ENCODE results near the gene TMEM132D. TPM values are rescaled to one million over a fixed set of nuclear protein-coding genes. Genes with fewer than 3 reads are reported as not detected.

Gene TMEM132D
- total and polyA plus RNA-seq, 2 donors (not counting 3 experiments of a cell fraction or from before 2014, with no cell fraction given): not detected

DNA sequence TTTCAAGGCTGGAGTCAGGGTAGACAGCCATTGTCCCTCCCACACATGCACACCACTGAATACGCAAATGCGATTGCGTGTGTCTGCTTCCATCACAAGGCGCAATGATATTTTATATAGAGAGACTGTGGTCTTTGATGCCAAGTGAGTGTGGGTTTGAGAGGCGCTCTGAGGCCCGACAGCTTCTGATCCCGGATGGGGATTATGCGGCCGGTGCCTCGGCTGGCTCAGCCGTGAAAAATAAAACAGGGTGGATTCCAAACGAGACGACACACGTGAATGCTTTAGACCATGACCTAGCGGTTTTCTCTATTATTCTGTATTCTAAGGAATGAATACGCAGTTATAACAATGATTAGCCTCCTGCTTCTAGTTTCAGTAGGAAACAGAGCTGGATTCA, 72.5 kb downstream of the TMEM132D start:
- TF ChIP-seq, protein P1, sequence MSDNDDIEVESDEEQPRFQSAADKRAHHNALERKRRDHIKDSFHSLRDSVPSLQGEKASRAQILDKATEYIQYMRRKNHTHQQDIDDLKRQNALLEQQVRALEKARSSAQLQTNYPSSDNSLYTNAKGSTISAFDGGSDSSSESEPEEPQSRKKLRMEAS (IDR thresholded peaks at IDR 0.05; ENCODE audit: insufficient read depth, insufficient read length): no peak
- Histone ChIP-seq H3K4me3 (replicated peaks in 1 of 3; ENCODE audit: insufficient read depth in 1 of 3, low read depth in 1 of 3, low read length in 3 of 3) (no peak overlapping the region), H3K4me1 (ENCODE audit: control insufficient read depth, extremely low read depth, insufficient read depth, low read length) (no peaks in the 10 kb centered on the region), H3K79me2 (ENCODE audit: control insufficient read depth, insufficient read depth, low read length) (no peaks in the 10 kb centered on the region), H3K9ac (replicated peaks; ENCODE audit: extremely low read depth, insufficient read depth, low read length) (no peak overlapping the region), H3K27me3 (ENCODE audit: control insufficient read depth in 2 of 2, insufficient read depth in 2 of 2, low read length in 2 of 2) (no peaks in the 10 kb centered on the region), H2AFZ (ENCODE audit: low read depth, low read length) (no peak overlapping the region), H3K9me3 (replicated peaks; ENCODE audit: control insufficient read depth, insufficient read depth, low read length) (peaks cover 8% of the 10 kb centered on the region), H3K27ac (ENCODE audit: insufficient read depth, low read depth, low read length) (no peak overlapping the region), H4K20me1 (replicated peaks; ENCODE audit: control insufficient read depth, extremely low read depth, insufficient read depth, low read length) (no peaks in the 10 kb centered on the region), H3K4me2 (ENCODE audit: insufficient read depth, low read length) (no peak overlapping the region), H3K36me3 (ENCODE audit: control insufficient read depth in 2 of 2, extremely low read depth in 1 of 2, insufficient read depth in 2 of 2, low read length in 2 of 2) (no peaks in the 10 kb centered on the region), H3K9me1 (replicated peaks; ENCODE audit: control insufficient read depth, extremely low read depth, insufficient read depth, low read length) (no peaks in the 10 kb centered on the region)
- ChIA-PET POLR2A (no interaction called here), CTCF (no interaction called here)
- no peak for FAIRE-seq
- DNase-seq (ENCODE audit: low read depth, low spot score): no peak
- intact Hi-C loops (cut with micrococcal nuclease) (no loop called here), dilution Hi-C loops (cut with MboI; ENCODE audit: extremely low pct_ligation_motif_present, low sequenced_read_pairs) (no loop called here)
- BruUV-seq (replicated peaks): no TSS peak

DNA sequence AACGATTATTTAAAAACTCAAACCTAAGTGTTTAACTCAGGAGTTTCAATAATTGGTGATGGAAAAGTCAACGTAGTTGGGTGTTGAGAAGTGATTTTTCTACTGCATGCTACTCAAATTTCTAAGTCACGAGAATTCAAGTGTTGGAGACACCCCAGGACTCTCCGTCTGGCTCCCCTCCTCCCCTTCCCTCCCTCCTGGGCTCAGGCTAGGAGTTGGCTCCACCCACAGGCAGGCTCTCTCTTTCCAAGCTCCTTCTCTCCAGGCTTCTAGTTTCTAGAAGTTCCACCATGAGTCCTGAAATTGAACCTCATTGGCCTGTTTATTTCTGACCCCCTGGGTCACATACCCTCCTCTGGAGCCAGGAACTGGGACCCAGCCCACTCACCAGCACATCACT, 73.0 kb downstream of the TMEM132D start:
- POLR2A ChIA-PET: no interaction called here
- H2AFZ ChIP-seq (ENCODE audit: low read depth, low read length): no peak overlapping the region
- H3K27me3 ChIP-seq (ENCODE audit: control insufficient read depth in 2 of 2, insufficient read depth in 2 of 2, low read length in 2 of 2): no peaks in the 10 kb centered on the region
- no peak overlapping the region for H3K4me3 ChIP-seq (replicated peaks in 1 of 3; ENCODE audit: insufficient read depth in 1 of 3, low read depth in 1 of 3, low read length in 3 of 3)
- H3K79me2 ChIP-seq (ENCODE audit: control insufficient read depth, insufficient read depth, low read length): no peaks in the 10 kb centered on the region
- TF ChIP-seq JUN (IDR thresholded peaks at IDR 0.05; ENCODE audit: borderline replicate concordance, insufficient read depth, insufficient read length, low read depth) (no peak), EZH2 (IDR thresholded peaks at IDR 0.05; ENCODE audit: borderline replicate concordance, low read depth, low read length, severe bottlenecking) (no peak), GATA2 (IDR thresholded peaks at IDR 0.05; ENCODE audit: insufficient read depth, insufficient read length, low read depth, low read length) (no peak), POLR2A (IDR thresholded peaks at IDR 0.05; ENCODE audit: low read depth, low read length) (no peak), MYC (IDR thresholded peaks at IDR 0.05; ENCODE audit: low read depth, low read length) (no peak), FOS (IDR thresholded peaks at IDR 0.05; ENCODE audit: borderline replicate concordance, insufficient read depth, low read length) (no peak)
- TF ChIP-seq, protein P2, sequence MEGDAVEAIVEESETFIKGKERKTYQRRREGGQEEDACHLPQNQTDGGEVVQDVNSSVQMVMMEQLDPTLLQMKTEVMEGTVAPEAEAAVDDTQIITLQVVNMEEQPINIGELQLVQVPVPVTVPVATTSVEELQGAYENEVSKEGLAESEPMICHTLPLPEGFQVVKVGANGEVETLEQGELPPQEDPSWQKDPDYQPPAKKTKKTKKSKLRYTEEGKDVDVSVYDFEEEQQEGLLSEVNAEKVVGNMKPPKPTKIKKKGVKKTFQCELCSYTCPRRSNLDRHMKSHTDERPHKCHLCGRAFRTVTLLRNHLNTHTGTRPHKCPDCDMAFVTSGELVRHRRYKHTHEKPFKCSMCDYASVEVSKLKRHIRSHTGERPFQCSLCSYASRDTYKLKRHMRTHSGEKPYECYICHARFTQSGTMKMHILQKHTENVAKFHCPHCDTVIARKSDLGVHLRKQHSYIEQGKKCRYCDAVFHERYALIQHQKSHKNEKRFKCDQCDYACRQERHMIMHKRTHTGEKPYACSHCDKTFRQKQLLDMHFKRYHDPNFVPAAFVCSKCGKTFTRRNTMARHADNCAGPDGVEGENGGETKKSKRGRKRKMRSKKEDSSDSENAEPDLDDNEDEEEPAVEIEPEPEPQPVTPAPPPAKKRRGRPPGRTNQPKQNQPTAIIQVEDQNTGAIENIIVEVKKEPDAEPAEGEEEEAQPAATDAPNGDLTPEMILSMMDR (IDR thresholded peaks at IDR 0.05; ENCODE audit: extremely low read depth in 1 of 2, insufficient read depth in 1 of 2, low read depth in 1 of 2, low read length in 2 of 2): no peak
- TF ChIP-seq, protein P1 (IDR thresholded peaks at IDR 0.05; ENCODE audit: insufficient read depth, insufficient read length): no peak
- peaks cover 8% of the 10 kb centered on the region for H3K9me3 ChIP-seq (replicated peaks; ENCODE audit: control insufficient read depth, insufficient read depth, low read length)
- H3K27ac ChIP-seq (ENCODE audit: insufficient read depth, low read depth, low read length): no peak overlapping the region
- CTCF ChIA-PET: no interaction called here
- no peak overlapping the region for H3K4me2 ChIP-seq (ENCODE audit: insufficient read depth, low read length)
- FAIRE-seq (no peak), DNase-seq (ENCODE audit: low read depth, low spot score) (no peak)
- dilution Hi-C loops (cut with MboI; ENCODE audit: extremely low pct_ligation_motif_present, low sequenced_read_pairs) (no loop called here), intact Hi-C loops (cut with micrococcal nuclease) (no loop called here)
- no TSS peak for BruUV-seq (replicated peaks)
- no peak overlapping the region for H3K9ac ChIP-seq (replicated peaks; ENCODE audit: extremely low read depth, insufficient read depth, low read length)
- H3K4me1 ChIP-seq (ENCODE audit: control insufficient read depth, extremely low read depth, insufficient read depth, low read length): no peaks in the 10 kb centered on the region
- no peaks in the 10 kb centered on the region for H4K20me1 ChIP-seq (replicated peaks; ENCODE audit: control insufficient read depth, extremely low read depth, insufficient read depth, low read length)
- no peaks in the 10 kb centered on the region for H3K36me3 ChIP-seq (ENCODE audit: control insufficient read depth in 2 of 2, extremely low read depth in 1 of 2, insufficient read depth in 2 of 2, low read length in 2 of 2)
- no peaks in the 10 kb centered on the region for H3K9me1 ChIP-seq (replicated peaks; ENCODE audit: control insufficient read depth, extremely low read depth, insufficient read depth, low read length)
